NOMO-1 (cell line): Measurements from ENCODE around the gene RABAC1.

Source experiments
- DNase-seq, 2 experiments: peaks; one replicate each; lab custom pipeline; 2025; ENCODE audit not compliant: unreplicated experiment in 2 of 2; lab: John Stamatoyannopoulos, UW

RABAC1 gene

DNA sequence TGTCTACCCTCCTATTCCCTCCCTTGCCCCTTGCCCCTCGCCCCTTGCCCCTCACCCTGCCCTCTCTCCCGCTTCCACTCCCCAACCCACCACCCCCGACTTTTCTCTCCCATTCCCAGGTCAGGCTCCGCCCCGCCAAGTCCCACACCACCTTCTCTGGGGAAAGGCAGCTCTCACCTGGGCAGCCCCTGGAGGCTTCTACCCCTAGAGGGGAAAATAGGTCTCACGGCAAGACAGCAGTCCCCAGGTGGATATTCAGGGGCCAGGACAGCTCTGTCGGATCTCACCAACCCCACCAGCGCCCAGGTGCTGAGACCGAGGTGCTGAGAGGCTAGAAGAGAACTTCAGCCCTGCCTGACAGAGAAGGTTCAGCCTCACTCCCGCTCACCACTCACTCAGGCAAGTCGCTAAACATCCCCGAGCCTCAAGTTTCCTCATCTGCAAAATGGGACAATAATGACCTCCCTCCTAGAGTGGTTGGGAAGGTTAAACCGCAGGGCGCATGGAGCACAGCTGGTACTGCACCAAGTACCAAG is 29.5 kb downstream of the RABAC1 start:
- DNase-seq = no peak

DNA sequence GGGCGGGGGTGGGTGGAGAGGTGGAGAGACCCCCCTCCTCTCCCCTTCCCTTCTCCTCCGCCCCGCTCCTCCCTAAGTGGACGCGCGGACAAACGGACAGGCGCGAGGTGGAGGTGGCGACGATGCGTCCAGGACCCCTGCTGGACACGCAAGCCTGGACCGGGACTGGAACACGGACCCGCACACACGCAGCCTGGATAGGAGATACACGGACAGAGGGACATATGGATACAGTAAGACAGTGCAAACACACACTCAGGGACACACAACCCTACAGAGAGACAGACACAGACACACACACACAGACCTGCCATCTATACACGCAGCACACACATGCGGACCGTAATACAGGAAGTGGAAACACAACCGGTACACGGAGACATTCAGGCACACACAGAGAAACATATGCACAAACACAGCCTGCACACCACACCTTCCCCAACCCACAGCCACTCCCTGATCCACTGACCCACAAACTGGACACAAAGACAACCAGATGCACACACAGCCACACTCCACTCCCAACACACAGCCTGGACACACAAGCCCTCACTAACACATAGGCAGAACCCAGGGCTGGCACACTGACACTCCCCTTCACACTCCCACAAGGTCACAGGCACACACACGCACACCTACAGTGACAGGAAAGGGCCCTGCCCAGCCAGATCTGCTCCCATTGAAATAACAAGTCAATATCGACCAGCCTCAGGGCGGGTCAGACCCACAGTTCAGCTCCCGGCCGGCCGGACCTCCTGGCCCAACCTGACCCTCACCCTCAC is 30.2 kb downstream of the RABAC1 start:
- peak; percentile 27 to 43 for DNase-seq

DNA sequence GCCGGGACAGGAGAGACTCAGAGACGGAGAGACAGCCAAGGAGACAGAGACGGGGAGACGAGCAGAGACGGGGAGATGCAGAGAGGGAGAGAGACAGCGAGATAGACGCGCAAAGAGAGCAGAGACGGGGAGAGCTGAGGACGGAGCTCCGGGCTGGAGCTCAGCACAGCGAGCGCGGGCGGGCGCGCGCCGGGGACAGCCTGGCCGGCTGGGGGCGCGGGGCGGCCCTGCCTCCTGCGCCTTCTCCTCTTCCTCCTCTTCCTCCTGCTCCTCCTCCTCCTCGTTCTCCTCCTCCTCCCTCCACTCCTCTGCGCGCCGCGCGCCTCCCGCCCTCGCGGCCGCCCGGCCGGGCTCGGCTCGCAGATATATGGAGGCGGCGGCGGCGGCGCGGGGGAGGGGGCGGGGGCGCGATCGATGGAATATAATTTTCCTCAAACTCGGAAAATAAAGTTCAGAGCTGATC is 30.9 kb downstream of the RABAC1 start, which contains the start of gene ERFL:
Gene ERFL, minus strand, starts transcription at position 229 of the 463 bp plus-strand sequence. CDS start 15,530 bp downstream, outside the sequence.
- DNase-seq = peak in 1 of 2 experiments; percentile 25

DNA sequence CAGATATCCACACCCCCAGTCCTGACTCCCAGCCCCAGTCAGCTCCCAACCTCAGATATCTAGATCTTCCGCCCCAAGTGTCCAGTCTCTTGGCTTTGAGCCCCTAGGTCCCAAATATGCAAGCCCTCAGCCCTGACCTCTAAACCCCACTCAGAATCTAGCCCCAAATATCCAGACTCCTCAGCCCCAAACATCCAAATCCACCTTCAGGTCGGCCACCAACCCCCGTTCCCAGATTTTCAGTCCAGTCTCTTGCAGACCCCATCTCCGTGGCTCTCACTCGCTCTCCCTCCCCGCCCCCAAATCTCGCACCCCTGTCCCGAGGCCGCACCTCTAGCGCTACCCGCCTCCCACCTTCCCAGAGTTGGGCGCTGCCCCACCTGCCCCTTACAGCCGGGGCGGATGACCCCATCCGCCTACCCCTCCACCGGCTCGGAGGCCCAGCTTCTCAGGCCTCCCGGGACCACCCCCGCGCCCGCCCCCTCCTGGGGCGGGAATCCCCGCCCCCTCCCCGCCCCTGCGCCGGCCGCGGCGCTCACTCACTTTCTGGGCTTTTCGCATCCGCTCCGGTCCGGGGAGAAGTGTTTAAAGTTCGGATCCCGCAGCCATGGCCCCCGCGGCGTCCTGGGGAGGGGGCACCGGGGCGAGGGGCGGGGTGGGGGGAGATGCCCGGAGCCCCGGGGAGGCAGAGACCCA is 31.5 kb downstream of the RABAC1 start:
- no peak for DNase-seq

DNA sequence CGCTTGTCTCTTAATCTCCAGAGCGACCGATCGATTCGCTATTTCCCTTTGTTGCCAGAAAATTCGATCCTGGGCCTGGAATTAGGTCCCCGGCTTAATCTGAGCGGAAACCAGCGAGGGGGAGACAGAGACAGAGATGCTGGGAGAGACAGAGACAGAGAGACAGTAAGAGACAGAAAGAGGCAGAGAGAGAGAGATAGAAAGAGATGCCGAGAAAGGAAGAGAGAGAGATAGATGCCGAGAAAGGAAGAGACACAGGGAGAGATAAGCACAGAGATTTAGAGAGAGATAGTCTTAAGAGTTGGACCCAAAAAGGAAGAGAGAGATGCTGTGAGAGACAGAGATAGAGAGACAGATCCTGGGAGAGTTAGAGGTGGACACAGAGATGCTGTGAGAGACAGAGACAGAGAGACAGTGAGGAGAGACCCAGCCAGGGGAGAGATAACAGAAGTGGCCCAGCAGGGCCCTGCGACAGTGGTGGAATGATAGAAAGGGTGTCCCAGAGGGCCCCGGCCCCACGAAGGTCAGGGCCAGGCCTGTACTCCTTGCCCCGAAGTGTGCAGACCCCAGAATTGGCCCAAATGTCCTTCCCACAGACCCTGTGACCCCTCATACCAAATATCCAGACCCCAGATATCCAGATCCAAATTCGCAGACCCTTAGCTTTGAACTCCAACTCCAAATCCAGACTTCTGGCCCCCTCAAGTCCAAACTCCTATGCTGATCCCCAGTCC is 32.2 kb downstream of the RABAC1 start:
- no peak for DNase-seq

DNA sequence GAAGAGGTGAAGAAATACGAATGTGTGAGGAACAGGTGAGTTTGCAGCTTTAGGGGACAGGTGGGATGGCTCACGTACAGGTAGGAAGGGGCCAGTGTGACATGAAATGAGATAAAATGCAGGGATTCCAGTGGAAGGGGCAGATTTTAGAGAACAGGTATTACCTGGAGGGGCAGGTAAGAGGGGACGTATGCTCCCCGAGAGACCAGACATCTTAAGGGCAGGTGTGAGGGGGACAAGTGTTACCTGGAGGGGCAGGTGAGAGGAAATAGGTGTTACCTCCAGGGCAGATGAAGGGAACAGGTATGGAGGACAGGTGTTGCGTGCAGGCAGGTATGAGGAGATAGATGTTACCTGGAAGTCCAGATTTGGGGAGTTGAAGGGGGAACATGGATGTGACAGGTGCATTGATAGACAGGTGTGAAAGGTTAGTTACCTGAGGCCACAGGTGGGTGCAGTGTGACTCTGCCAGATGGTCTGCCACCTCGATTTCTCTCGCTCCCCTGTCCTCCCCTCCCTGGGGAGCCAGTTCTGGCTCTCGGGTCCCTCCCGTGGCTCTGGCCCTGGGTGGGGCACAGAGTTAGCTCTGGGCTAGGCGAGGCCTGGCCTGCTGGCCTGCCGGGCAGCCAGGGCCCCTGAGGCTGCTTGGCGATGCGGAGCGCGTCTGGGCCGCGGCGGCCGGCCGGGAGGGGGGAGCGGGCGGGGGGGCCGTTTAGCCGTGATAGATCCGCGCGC is 32.9 kb downstream of the RABAC1 start:
- DNase-seq = no peak

DNA sequence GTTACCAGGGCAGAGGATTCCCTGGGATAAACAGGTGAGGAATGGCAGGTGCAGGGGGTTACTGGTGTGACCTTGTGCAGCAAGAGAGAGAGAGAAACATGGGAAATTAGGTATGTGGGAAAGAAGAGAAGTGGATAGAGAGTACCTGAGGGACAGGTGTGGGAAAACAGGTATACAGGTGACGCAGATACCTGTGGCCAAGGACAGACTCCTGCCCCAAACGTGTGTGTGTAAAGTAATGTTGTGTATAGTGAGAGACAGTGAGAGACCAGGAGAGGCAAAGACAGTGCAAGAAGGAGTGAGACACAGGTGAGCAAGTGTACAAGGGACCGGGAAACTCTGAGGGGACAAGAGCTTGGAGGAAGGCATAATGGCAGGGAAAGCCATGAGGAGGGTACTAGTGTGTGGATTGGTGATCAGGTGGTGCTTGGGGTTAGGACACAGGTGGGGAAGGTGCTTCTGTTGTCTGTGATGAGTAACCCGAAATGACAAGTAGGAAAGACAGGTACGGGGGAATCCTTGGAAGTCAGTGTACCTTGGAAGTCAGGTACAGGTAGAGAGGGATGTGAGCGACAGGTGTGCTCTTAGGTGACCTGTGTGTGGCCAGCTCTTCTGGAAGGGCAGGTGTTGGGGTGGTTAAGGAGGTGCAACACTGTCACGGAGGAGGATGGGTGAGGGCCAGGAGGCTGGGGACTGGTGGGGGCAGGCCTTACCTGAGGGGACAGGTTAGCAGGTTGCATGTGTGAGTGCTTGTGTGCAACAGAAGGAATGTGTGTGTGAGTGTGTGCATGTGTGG is 33.7 kb downstream of the RABAC1 start:
- no peak for DNase-seq

DNA sequence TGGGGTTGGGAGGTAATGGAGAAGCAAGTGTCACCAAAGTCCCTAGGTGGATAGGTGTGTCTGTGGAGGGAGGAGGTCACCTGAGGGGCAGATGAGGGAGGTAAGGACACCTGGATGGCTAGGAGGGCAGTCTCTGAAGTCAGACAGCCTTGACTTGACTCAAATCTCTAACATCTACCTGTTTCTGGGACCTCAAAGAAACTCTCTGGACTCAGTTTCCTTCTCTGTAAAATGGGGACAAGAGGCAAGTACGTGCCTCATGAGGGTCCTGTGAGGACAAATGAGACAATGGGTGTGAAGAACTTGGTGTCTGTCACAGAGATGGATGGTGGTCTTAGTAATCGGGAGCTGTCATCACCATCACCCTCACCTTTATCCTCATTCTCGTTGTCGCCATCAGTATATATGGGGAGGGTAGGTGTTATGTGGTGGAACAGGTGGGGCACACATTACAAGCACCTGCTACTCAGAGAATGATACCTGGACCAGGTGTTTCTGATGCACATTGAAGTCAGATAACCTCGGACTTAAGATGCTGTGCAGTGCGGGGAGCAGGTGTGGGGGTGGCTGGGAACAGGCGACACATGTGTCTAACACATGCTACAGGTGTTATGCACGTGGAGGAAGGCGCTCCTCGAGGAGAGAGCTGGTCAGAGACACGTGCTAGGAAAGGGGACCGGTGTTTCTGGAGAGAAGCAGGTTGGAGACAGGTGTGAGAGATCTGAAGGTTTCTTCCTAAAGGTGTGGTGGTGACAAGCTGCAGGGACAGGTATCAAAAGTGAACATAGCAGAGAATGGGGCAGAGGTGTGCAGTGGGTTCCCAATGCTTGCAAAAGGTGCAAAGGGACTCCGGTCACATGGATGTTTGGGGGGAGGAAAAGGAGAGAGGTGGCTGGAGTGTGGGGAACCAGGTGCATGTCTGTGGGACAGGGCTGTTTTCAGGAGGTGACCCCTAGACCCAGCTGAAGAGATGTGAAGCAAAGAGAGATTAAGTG is 34.7 kb downstream of the RABAC1 start:
- DNase-seq = no peak

DNA sequence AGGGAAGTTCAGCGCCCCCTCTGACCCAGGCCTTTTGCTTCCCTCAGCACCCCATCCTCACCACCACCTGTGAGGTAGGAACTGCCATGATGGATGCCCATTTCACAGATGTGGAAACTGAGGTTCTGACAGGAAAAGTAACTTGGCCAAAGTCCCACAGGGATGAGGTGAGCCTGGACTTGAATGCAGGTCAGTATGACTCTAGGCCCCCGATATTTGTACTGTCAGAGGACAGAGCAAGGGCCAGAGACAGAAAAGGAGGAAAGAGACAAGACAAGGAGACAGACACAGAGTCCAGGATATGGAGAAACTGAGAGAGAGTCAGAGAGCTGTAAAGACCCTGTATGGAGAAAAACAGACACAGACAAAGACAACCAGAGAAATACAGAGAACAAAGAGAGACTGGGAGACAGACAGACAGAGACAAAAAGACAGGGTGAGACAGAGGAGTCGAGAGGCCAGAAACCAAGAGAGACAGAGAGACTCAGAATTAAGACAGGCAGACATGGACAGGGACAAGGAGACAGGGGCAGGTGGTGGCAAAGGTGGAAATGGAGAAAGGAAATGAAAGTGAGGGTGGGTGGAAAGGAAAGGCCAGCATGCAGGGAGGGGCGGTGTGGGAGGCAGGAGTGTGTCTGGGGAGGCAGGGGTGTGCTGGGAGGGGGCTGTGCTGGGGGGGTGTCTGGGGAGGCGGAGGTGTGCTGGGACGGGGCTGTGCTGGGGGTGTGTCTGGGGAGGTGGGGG is 35.9 kb downstream of the RABAC1 start:
- DNase-seq = no peak

DNA sequence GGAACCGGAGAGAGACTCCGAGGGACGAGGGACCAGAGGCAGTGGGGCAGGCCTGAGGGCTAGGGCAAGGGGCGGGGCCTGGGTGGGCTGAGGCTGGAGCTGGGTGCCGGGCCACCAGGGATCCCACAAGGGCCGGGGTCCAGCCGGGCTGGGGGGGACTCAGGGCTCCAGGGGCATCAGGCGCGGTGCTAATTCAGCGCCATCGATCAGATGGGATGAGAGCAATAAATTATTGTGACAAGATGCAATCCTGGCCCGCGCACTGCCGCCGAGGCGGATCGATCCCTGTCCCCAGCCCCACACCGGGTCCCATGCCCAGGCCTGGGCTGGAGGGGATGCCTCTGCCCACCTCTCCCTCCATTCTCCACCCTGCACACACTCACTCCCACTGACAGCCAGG is 36.5 kb downstream of the RABAC1 start:
- no peak for DNase-seq

DNA sequence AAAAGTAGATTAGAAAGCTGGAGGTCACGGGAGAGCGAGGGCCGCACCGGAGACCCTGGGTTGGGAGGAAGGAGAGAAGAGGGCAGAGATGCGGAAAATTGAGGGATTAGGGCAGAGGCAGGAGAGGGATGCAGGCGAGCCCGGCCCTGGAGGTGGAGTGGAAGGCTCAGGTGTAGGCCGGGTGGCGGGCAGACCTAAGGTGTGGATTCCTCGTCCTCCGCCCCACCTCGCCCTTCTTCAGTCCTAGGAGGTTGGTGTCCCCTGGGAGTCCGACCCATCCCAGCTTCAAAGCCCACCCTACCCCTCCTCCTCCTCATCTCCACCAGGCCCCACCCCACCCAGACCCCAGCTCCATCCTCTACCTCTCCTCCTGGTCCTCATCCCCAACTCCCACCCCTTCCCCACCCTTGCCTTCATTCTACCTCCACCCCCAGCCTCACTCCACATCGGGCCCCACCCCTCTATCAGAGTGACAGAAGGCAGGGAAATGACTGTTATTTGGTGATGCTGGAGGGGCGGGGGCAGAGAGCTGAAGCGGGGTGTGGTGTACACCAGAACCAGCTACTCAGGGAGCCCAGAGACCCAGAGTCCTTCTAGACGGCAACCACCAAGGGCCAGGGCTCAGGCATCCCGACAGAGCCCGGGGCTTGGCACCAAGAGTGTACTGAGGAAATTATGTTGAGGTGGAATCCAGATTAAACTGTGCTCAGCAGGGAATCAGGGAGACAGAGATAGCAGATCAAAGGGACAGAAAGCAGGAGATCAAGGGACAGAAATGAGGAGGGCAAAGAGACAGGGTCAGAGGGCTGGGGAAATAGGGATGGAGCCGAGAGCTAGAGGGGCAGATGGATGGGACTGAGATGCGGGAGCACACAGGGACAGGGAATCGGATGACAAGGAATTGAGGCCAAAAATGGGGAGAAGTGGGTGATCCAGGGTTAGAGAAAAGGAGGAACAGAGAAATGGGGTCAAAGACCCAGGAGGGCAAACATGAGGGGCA is 37.2 kb downstream of the RABAC1 start:
- no peak for DNase-seq

DNA sequence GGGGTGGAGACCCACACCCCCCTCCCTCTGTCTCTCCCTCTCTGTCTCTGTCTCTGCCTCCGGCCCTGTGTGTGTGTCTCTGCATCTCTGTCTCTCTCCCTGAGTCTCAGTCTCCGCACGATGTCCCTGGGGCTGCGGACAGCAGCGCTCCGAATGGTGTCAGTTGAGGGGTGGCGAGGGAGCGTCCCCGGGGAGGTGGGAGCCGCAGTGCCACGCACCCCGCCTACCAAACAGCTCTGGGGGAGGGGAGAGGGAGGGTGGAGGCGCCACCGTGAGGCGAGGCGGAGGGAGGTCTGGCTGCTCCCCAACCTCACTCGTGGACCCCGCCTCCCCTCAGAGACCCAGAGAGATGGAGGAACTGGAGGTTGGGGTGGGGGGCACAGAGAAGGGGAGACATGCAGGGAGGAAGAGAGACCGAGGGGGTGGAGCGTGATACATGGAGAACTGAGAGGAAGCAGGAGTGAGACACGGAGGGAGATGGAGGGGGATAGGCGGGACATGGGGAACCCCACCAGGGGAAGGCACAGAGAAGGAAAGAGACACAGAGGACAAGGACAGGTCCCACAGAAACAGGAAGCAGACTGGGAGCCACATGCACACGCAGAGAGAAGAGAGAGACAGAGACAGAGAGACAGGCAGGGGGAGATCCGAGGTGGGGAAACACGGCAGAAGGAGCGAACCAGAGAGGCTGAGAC is 38.1 kb downstream of the RABAC1 start:
- DNase-seq = no peak

DNA sequence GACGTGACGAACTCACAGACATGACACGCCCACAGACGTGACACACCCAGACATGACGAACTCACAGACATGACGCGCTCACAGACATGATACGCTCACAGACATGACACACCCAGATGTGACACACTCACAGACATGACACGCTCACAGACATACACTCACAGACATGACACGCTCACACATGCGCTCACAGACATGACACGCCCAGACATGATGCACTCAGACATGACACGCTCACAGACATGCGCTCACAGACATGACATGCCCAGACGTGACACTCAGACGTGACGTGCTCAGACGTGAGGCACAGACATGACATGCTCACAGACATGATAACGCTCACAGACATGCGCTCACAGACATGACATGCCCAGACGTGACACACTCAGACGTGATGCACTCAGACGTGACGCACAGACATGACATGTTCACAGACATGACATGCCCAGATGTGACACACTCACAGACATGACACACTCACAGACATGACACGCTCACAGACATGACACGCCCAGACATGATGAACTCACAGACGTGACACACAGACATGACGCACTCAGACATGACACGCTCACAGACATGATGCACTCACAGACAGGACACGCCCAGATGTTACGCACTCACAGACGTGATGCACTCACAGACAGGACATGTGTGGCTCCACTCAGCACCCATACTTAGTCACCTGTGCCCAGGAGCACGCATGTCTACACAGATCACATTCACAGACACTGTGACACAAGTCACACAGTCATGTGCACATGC is 39.0 kb downstream of the RABAC1 start:
- DNase-seq = no peak

DNA sequence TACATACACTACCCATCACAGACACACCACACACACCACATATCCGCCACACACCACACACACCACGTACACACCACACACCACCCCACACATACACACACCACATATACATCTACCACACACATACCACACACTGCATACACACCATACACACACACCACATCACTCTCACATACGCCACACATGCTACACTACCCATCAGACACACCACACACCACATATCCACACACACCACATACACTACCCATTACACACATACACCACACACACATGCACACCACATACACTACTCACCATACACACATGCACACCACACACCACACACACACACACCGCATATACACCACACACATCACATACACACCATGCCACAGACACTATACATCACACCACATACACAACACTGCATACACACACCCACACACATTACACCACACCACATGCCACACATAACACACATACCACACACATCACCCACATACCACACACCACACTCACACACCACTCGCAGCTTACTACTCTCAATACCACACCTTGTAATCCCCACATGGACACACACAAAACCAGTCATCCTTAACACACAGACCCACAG is 40.4 kb downstream of the RABAC1 start:
- DNase-seq = no peak

DNA sequence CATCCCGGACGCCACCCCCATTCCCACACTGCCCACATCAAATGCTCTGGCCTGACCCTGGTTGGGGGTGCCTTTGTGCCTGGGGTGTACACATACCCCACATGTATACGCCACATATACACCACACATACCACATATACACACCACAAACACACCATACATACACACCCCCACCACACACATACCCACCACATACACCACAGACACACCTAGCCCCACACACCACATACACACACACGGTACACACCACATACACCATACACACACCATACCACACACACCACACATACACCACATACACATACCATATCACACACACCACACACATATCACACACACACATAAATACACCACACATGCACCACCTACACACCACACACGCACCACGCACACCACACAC is 41.0 kb downstream of the RABAC1 start:
- no peak for DNase-seq
